Measurements from ENCODE around the gene SIRT4. TPM values are rescaled to one million over a fixed set of nuclear protein-coding genes. Genes with fewer than 3 reads are reported as not detected.

SIRT4 gene
- total and polyA plus RNA-seq, 2 of the 13 experiments (the other 11 are each of a cell fraction or from before 2014, with no cell fraction given) = 3.4 to 5.8 TPM

DNA sequence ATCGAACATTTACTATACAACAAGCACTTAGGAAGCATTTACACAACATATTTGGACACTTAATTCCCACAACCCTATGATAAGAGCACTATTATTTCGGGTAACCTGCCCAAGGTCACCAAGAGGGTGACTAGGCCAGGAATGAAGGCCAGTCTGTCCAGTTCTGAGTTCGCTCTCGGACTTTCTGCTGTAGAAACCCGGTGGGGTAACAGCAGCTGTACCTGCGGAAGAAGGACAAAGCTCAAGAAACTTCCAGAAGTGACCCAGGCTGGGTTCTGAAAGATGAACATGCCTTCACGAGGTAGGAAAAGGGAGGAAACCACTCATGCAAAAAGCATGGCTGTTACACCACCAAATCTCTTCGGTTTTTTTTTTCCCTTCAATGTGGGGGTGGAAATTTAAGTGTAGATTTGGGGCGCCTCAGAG is 14.7 kb downstream of the SIRT4 start:
- Histone ChIP-seq H2AFZ (ENCODE audit: low read length) (no peak overlapping the region), H3K79me2 (ENCODE audit: insufficient read depth, low read length) (peaks cover 4% of the 10 kb centered on the region), H3K9ac (ENCODE audit: insufficient read depth, low read depth, low read length) (peak overlapping the region; percentile 95), H3K4me2 (ENCODE audit: low read depth, low read length) (peak overlapping the region; percentile 95), H3K9me3 (ENCODE audit: low read length) (no peaks in the 10 kb centered on the region), H3K36me3 (replicated peaks in 1 of 2; ENCODE audit: control insufficient read depth in 1 of 2, insufficient read depth in 2 of 2, low read length in 2 of 2) (no peaks in the 10 kb centered on the region), H3K27ac (ENCODE audit: extremely low read length, insufficient read depth, low read length) (peak overlapping the region; percentile 90), H4K20me1 (ENCODE audit: insufficient read depth, low read length) (no peaks in the 10 kb centered on the region), H3K4me1 (ENCODE audit: insufficient read depth, low read length) (peaks cover 27% of the 10 kb centered on the region), H3K27me3 (ENCODE audit: control insufficient read depth in 1 of 2, insufficient read depth in 2 of 2, low read length in 2 of 2) (no peaks in the 10 kb centered on the region; a peak in 1 of 5 replicates), H3K4me3 (replicated peaks in 1 of 3; ENCODE audit: insufficient read depth in 1 of 3, low read depth in 2 of 3, low read length in 3 of 3) (peak overlapping the region; percentile 70 to 82 (median 70))
- ChIA-PET POLR2A (interaction anchor here (0.5 to 7.1 kb wide), 11 partner anchors 9 to 157 kb away, joined by 3 to 76 read pairs (median 4); partner anchors contain the start of genes RNU4-1, RNU4-2, RPLP0 and SIRT4), CTCF (ENCODE audit: low intra/inter-chr PET ratio, low total read pairs) (interaction anchor here (1.7 kb wide), 1 partner anchor 15 kb away, joined by 5 read pairs; the partner anchor contains the start of gene SIRT4)
- in situ Hi-C loops (cut with HindIII; ENCODE audit: extremely low pct_ligation_motif_present, low pct_unique_long_range_greater_than_20kb) (no loop called here), intact Hi-C loops (cut with micrococcal nuclease; ENCODE audit: unreplicated experiment) (no loop called here)
- BruUV-seq (replicated peaks) = TSS peak; percentile 97
- 5% methylated on average over 9 of the region's 9 CpGs for WGBS (ENCODE audit: low lambda C conversion rate)
- peak; percentile 45 for DNase-seq (ENCODE audit: low spot score)
- ATAC-seq = peak; percentile 14
- peak; percentile 32 for FAIRE-seq
- 0 out of 2 replicates have a peak, but pooled peaks have one; percentile 40 for TF ChIP-seq NCOA1 (CRISPR knock-in tag; IDR thresholded peaks at IDR 0.05)
- TF ChIP-seq POLR2A (IDR thresholded peaks at IDR 0.05; ENCODE audit: insufficient read depth in 1 of 2, low read depth in 2 of 2, low read length in 2 of 2) = peak in 1 of 2 experiments; percentile 2; a peak in 1 of 4 replicates
- peak; percentile 34; the same call in 1 of the 2 replicates for TF ChIP-seq POLR2AphosphoS5 (IDR thresholded peaks at IDR 0.05; ENCODE audit: low read depth, low read length)
- TF ChIP-seq HNF4A (CRISPR knock-in tag; IDR thresholded peaks at IDR 0.05) = 0 out of 2 replicates have a peak, but pooled peaks have one; percentile 28
- peak; percentile 89 for TF ChIP-seq ZC3H4 (CRISPR knock-in tag; IDR thresholded peaks at IDR 0.05; ENCODE audit: borderline replicate concordance)
- peak; percentile 14; the same call in 1 of the 2 replicates for TF ChIP-seq KMT2A (CRISPR knock-in tag; IDR thresholded peaks at IDR 0.05)
- TF ChIP-seq ZNF124 (CRISPR knock-in tag; IDR thresholded peaks at IDR 0.05) = 0 out of 2 replicates have a peak, but pooled peaks have one; percentile 13
- peak; percentile 41; the same call in 1 of the 2 replicates for TF ChIP-seq ZFY (CRISPR knock-in tag; IDR thresholded peaks at IDR 0.05)
- TF ChIP-seq KMT2B (CRISPR knock-in tag; IDR thresholded peaks at IDR 0.05) = 0 out of 2 replicates have a peak, but pooled peaks have one; percentile 7
- 0 out of 2 replicates have a peak, but pooled peaks have one; percentile 5 for TF ChIP-seq ISL2 (CRISPR knock-in tag; IDR thresholded peaks at IDR 0.05)
- no peak for TF ChIP-seq ZNF335 (CRISPR knock-in tag; IDR thresholded peaks at IDR 0.05)
- no peak for TF ChIP-seq EEA1 (CRISPR knock-in tag; IDR thresholded peaks at IDR 0.05; ENCODE audit: borderline replicate concordance)
- TF ChIP-seq ZNF564 (CRISPR knock-in tag; IDR thresholded peaks at IDR 0.05) = 0 out of 2 replicates have a peak, but pooled peaks have one; percentile 5
- peak; percentile 38; the same call in 1 of the 2 replicates for TF ChIP-seq ZFX (CRISPR knock-in tag; IDR thresholded peaks at IDR 0.05; ENCODE audit: low read depth)
- TF ChIP-seq IKZF4 (CRISPR knock-in tag; IDR thresholded peaks at IDR 0.05; ENCODE audit: borderline replicate concordance, low read depth, not compliant biosample characterization) = no peak
- TF ChIP-seq NCOA2 (CRISPR knock-in tag; IDR thresholded peaks at IDR 0.05) = 0 out of 2 replicates have a peak, but pooled peaks have one; percentile 2
- 0 out of 2 replicates have a peak, but pooled peaks have one; percentile 18 for TF ChIP-seq ZNF879 (CRISPR knock-in tag; IDR thresholded peaks at IDR 0.05)
- TF ChIP-seq ZMAT3 (CRISPR knock-in tag; conservative IDR thresholded peaks at IDR 0.05) = no peak
- TF ChIP-seq, protein P1, sequence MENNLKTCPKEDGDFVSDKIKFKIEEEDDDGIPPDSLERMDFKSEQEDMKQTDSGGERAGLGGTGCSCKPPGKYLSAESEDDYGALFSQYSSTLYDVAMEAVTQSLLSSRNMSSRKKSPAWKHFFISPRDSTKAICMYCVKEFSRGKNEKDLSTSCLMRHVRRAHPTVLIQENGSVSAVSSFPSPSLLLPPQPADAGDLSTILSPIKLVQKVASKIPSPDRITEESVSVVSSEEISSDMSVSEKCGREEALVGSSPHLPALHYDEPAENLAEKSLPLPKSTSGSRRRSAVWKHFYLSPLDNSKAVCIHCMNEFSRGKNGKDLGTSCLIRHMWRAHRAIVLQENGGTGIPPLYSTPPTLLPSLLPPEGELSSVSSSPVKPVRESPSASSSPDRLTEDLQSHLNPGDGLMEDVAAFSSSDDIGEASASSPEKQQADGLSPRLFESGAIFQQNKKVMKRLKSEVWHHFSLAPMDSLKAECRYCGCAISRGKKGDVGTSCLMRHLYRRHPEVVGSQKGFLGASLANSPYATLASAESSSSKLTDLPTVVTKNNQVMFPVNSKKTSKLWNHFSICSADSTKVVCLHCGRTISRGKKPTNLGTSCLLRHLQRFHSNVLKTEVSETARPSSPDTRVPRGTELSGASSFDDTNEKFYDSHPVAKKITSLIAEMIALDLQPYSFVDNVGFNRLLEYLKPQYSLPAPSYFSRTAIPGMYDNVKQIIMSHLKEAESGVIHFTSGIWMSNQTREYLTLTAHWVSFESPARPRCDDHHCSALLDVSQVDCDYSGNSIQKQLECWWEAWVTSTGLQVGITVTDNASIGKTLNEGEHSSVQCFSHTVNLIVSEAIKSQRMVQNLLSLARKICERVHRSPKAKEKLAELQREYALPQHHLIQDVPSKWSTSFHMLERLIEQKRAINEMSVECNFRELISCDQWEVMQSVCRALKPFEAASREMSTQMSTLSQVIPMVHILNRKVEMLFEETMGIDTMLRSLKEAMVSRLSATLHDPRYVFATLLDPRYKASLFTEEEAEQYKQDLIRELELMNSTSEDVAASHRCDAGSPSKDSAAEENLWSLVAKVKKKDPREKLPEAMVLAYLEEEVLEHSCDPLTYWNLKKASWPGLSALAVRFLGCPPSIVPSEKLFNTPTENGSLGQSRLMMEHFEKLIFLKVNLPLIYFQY (CRISPR knock-in tag; IDR thresholded peaks at IDR 0.05; ENCODE audit: borderline replicate concordance) = 0 out of 2 replicates have a peak, but pooled peaks have one; percentile 3
- TF ChIP-seq, protein P2, sequence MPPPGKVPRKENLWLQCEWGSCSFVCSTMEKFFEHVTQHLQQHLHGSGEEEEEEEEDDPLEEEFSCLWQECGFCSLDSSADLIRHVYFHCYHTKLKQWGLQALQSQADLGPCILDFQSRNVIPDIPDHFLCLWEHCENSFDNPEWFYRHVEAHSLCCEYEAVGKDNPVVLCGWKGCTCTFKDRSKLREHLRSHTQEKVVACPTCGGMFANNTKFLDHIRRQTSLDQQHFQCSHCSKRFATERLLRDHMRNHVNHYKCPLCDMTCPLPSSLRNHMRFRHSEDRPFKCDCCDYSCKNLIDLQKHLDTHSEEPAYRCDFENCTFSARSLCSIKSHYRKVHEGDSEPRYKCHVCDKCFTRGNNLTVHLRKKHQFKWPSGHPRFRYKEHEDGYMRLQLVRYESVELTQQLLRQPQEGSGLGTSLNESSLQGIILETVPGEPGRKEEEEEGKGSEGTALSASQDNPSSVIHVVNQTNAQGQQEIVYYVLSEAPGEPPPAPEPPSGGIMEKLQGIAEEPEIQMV (CRISPR knock-in tag; IDR thresholded peaks at IDR 0.05; ENCODE audit: low read depth) = 0 out of 2 replicates have a peak, but pooled peaks have one; percentile 12
- 0 out of 2 replicates have a peak, but pooled peaks have one; percentile 2 for TF ChIP-seq ZNF644 (CRISPR knock-in tag; IDR thresholded peaks at IDR 0.05; ENCODE audit: low read depth)
- no peak for TF ChIP-seq ZNF3 (CRISPR knock-in tag; IDR thresholded peaks at IDR 0.05)

All from HepG2 (cell line).